ENCODE results near the gene FXYD3.

GRCh38 chr19:35089554-35089953 is 26.1 kb upstream of the FXYD3 start:
- TF ChIP-seq CTCF (IDR thresholded peaks at IDR 0.05; ENCODE audit: poor library complexity, severe bottlenecking) = no peak
- no peak for TF ChIP-seq REST (IDR thresholded peaks at IDR 0.05; ENCODE audit: borderline replicate concordance)
- TF ChIP-seq POLR2AphosphoS5 (IDR thresholded peaks at IDR 0.05) = no peak
- TF ChIP-seq EP300 (conservative IDR thresholded peaks at IDR 0.05; ENCODE audit: poor library complexity, severe bottlenecking) = no peak
